Neural cell (in vitro differentiated cells): ENCODE results near the gene CLASP1.

ENCODE experiments used
- CTCF ChIP-seq: fragments of 450-650 bp; IDR thresholded peaks from 2 replicates; pipeline ENCODE4 v1.5.1; 2014; ENCODE audit warnings: antibody characterized with exemption, mild to moderate bottlenecking, moderate library complexity; ENCODE audit not compliant: poor library complexity, severe bottlenecking
- SMC3 ChIP-seq: fragments of 450-650 bp; conservative IDR thresholded peaks from 2 replicates; pipeline ENCODE4 v1.6.1; 2014; ENCODE audit warnings: antibody characterized with exemption, mild to moderate bottlenecking, moderate library complexity; ENCODE audit not compliant: poor library complexity

GRCh38 chr2:121545913-121546312 lies 103.3 kb downstream of the CLASP1 start:
- TF ChIP-seq CTCF = no peak
- no peak for TF ChIP-seq SMC3
